ENCODE results near the gene C10orf120. TPM values are rescaled to one million over a fixed set of nuclear protein-coding genes. Genes with fewer than 3 reads are reported as not detected.

C10orf120 gene
- polyA plus RNA-seq, 3 donors, result not detected

GRCh38 chr10:122730238-122730637 is 30.6 kb upstream of the C10orf120 start:
- Histone ChIP-seq H3K9me3 (replicated peaks in 1 of 2; ENCODE audit: control insufficient read depth in 1 of 2, insufficient read depth in 1 of 2, low read length in 2 of 2) (no peaks in the 10 kb centered on the region), H3K36me3 (replicated peaks in 1 of 2; ENCODE audit: control insufficient read depth in 1 of 2, insufficient read depth in 2 of 2, low read length in 2 of 2) (no peaks in the 10 kb centered on the region), H3K79me2 (ENCODE audit: insufficient read depth, low read length) (no peaks in the 10 kb centered on the region), H3K9ac (ENCODE audit: insufficient read depth, low read length, poor library complexity, severe bottlenecking) (no peak overlapping the region), H3K4me2 (replicated peaks; ENCODE audit: extremely low read depth, low read length, poor library complexity, severe bottlenecking) (no peak overlapping the region), H3K27ac (ENCODE audit: low read depth in 1 of 2, low read length in 2 of 2) (no peak overlapping the region), H3K27me3 (ENCODE audit: control insufficient read depth in 2 of 2, insufficient read depth in 2 of 2, low read length in 2 of 2) (no peaks in the 10 kb centered on the region), H3K4me1 (ENCODE audit: control insufficient read depth in 1 of 2, insufficient read depth in 2 of 2, low read length in 2 of 2) (no peaks in the 10 kb centered on the region), H3K4me3 (replicated peaks in 1 of 3; ENCODE audit: low read depth in 2 of 3, low read length in 3 of 3) (no peak overlapping the region), H2AFZ (ENCODE audit: insufficient read depth, low read depth, low read length, poor library complexity, severe bottlenecking) (no peak overlapping the region), H4K20me1 (ENCODE audit: insufficient read depth, low read length) (no peaks in the 10 kb centered on the region)
- no peak overlapping the region for H3K27ac Mint-ChIP-seq
- intact Hi-C loops (cut with micrococcal nuclease), result no loop called here
- no peak overlapping the region for H3K4me3 Mint-ChIP-seq
- no peak for DNase-seq
- no CpG with 5 or more reads among the region's 6 CpGs for WGBS (ENCODE audit: insufficient coverage)
- peaks cover 0 to 3% (median 0%) of the 10 kb centered on the region in 7 donors for H3K9me3 Mint-ChIP-seq
- no peaks in the 10 kb centered on the region for H3K4me1 Mint-ChIP-seq
- no peaks in the 10 kb centered on the region for H3K36me3 Mint-ChIP-seq
- TF ChIP-seq, protein P1, sequence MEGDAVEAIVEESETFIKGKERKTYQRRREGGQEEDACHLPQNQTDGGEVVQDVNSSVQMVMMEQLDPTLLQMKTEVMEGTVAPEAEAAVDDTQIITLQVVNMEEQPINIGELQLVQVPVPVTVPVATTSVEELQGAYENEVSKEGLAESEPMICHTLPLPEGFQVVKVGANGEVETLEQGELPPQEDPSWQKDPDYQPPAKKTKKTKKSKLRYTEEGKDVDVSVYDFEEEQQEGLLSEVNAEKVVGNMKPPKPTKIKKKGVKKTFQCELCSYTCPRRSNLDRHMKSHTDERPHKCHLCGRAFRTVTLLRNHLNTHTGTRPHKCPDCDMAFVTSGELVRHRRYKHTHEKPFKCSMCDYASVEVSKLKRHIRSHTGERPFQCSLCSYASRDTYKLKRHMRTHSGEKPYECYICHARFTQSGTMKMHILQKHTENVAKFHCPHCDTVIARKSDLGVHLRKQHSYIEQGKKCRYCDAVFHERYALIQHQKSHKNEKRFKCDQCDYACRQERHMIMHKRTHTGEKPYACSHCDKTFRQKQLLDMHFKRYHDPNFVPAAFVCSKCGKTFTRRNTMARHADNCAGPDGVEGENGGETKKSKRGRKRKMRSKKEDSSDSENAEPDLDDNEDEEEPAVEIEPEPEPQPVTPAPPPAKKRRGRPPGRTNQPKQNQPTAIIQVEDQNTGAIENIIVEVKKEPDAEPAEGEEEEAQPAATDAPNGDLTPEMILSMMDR (IDR thresholded peaks at IDR 0.05), result no peak
- H3K27me3 Mint-ChIP-seq (ENCODE audit: low read depth in 3 of 3), result peaks cover 0 to 4% (median 0%) of the 10 kb centered on the region in 3 donors

DNA sequence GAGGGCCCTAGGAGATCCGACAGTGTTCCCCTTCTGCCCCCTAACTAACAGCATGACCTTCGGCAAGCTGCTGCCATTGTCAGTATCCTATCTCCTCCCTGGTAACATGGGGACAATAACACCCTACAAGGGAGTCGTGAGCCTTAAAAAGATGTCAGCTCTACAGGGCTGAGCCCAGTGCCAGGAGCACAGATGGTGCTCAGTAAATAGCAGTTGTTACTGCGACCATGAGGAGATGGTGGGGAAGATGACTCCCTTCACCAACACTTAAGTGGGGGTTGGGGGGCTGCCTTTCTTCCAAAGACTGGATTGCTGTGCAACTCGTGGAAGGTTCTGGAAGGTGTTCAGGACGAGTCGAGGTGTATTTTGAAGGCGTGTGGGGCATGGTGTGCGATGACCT is 29.5 kb upstream of the C10orf120 start:
- no peak for DNase-seq
- Histone ChIP-seq H3K79me2 (ENCODE audit: insufficient read depth, low read length) (no peaks in the 10 kb centered on the region), H3K9ac (ENCODE audit: insufficient read depth, low read length, poor library complexity, severe bottlenecking) (no peak overlapping the region), H3K9me3 (replicated peaks in 1 of 2; ENCODE audit: control insufficient read depth in 1 of 2, insufficient read depth in 1 of 2, low read length in 2 of 2) (no peaks in the 10 kb centered on the region), H3K4me1 (ENCODE audit: control insufficient read depth in 1 of 2, insufficient read depth in 2 of 2, low read length in 2 of 2) (no peaks in the 10 kb centered on the region), H3K4me3 (replicated peaks in 1 of 3; ENCODE audit: low read depth in 2 of 3, low read length in 3 of 3) (no peak overlapping the region), H3K27me3 (ENCODE audit: control insufficient read depth in 2 of 2, insufficient read depth in 2 of 2, low read length in 2 of 2) (no peaks in the 10 kb centered on the region), H2AFZ (ENCODE audit: insufficient read depth, low read depth, low read length, poor library complexity, severe bottlenecking) (no peak overlapping the region), H3K4me2 (replicated peaks; ENCODE audit: extremely low read depth, low read length, poor library complexity, severe bottlenecking) (no peak overlapping the region), H3K27ac (ENCODE audit: low read depth in 1 of 2, low read length in 2 of 2) (no peak overlapping the region), H3K36me3 (replicated peaks in 1 of 2; ENCODE audit: control insufficient read depth in 1 of 2, insufficient read depth in 2 of 2, low read length in 2 of 2) (no peaks in the 10 kb centered on the region), H4K20me1 (ENCODE audit: insufficient read depth, low read length) (no peaks in the 10 kb centered on the region)
- intact Hi-C loops (cut with micrococcal nuclease), result no loop called here
- Mint-ChIP-seq H3K9me3 (peaks cover 0 to 3% (median 0%) of the 10 kb centered on the region in 7 donors), H3K4me1 (no peaks in the 10 kb centered on the region), H3K27ac (no peak overlapping the region), H3K4me3 (no peak overlapping the region), H3K27me3 (ENCODE audit: low read depth in 3 of 3) (peaks cover 0 to 4% (median 0%) of the 10 kb centered on the region in 3 donors), H3K36me3 (no peaks in the 10 kb centered on the region)
- TF ChIP-seq, protein P1 (IDR thresholded peaks at IDR 0.05), result no peak
- 82% methylated on average over 5 of the region's 9 CpGs for WGBS (ENCODE audit: insufficient coverage)
